GM20000 (cell line): ENCODE results near the gene OSBPL2.

Experiments
- DNase-seq: peaks from one replicate; pipeline ENCODE4 v3.0.0; 2012; ENCODE audit warnings: low spot score
- CTCF ChIP-seq: IDR thresholded peaks from 2 replicates; pipeline ENCODE4 v1.5.1; 2012; ENCODE audit warnings: mild to moderate bottlenecking, control low read depth; ENCODE audit errors: extremely low read depth, missing control alignments

OSBPL2 gene

GRCh38 chr20:62201173-62202082 lies 36.9 kb upstream of the OSBPL2 start:
- no peak for TF ChIP-seq CTCF
- peak; percentile 81 for DNase-seq

- DNase-seq, result peak; percentile 60
Measured at GRCh38 chr20:62202083-62202395, 36.3 kb upstream of the OSBPL2 start.

GRCh38 chr20:62202676-62203377 lies 35.5 kb upstream of the OSBPL2 start:
- no peak for TF ChIP-seq CTCF
- DNase-seq, result no peak

More at GRCh38 chr20:62202083-62202395, 36.3 kb upstream of the OSBPL2 start:
- no peak for TF ChIP-seq CTCF

- TF ChIP-seq CTCF, result no peak
- DNase-seq, result no peak
Measured at GRCh38 chr20:62203378-62204030, 34.8 kb upstream of the OSBPL2 start.

GRCh38 chr20:62205618-62206387 lies 32.5 kb upstream of the OSBPL2 start:
- TF ChIP-seq CTCF, result no peak
- no peak for DNase-seq

- no peak for TF ChIP-seq CTCF
- no peak for DNase-seq
Measured at GRCh38 chr20:62206388-62206775, 31.9 kb upstream of the OSBPL2 start.
